ENCODE measurements around the gene EEF1E1. TPM values are rescaled to one million over a fixed set of nuclear protein-coding genes. Genes with fewer than 3 reads are reported as not detected.
A peak's percentile ranks its signal among the peaks of the same experiment; 100 is the strongest.

EEF1E1 gene
- polyA plus RNA-seq, 3 donors = 14.6 to 42.2 (median 26.2) TPM

DNA sequence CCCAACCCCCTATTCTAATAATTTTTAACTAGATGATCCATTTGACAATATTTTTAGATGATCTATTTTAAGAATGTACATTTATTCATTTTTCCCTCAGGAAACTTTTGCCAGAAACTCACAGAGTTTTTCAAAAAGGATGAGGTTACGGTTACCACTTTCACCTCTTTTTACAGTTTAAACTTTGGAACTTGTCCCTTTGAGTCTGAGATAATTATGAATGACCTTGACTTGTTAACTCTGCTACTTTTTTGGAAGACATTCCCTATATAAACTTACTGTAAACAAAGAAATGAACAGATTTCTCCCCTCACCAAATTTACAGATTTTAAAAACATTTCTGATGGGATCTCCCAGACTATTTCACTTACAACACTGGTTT, 19.8 kb downstream of the EEF1E1 start:
- H3K4me3 Mint-ChIP-seq = no peak overlapping the region
- H4K20me1 ChIP-seq (ENCODE audit: insufficient read depth, low read length) = no peaks in the 10 kb centered on the region
- peaks cover 61% of the 10 kb centered on the region for H3K4me1 Mint-ChIP-seq
- no peak for DNase-seq
- H3K27ac Mint-ChIP-seq = peak overlapping the region; percentile 79 to 95 (median 89)
- no peak for TF ChIP-seq CTCF (IDR thresholded peaks at IDR 0.05)
- no peak overlapping the region for H3K4me3 ChIP-seq (replicated peaks in 1 of 3; ENCODE audit: low read depth in 2 of 3, low read length in 3 of 3)
- no peaks in the 10 kb centered on the region for H3K27me3 ChIP-seq (ENCODE audit: control insufficient read depth in 2 of 2, insufficient read depth in 2 of 2, low read length in 2 of 2)
- no peaks in the 10 kb centered on the region for H3K27me3 Mint-ChIP-seq (ENCODE audit: low read depth in 3 of 3)
- WGBS (ENCODE audit: insufficient coverage) = no CpG with 5 or more reads among the region's 1 CpG
- H2AFZ ChIP-seq (ENCODE audit: insufficient read depth, low read depth, low read length, poor library complexity, severe bottlenecking) = no peak overlapping the region
- H3K9ac ChIP-seq (ENCODE audit: insufficient read depth, low read length, poor library complexity, severe bottlenecking) = no peak overlapping the region
- H3K36me3 Mint-ChIP-seq = peaks cover 22 to 26% of the 10 kb centered on the region in 2 donors
- peaks cover 44% of the 10 kb centered on the region for H3K79me2 ChIP-seq (ENCODE audit: insufficient read depth, low read length)
- H3K36me3 ChIP-seq (replicated peaks in 1 of 2; ENCODE audit: control insufficient read depth in 1 of 2, insufficient read depth in 2 of 2, low read length in 2 of 2) = peaks cover 6 to 14% of the 10 kb centered on the region in 2 donors
- H3K9me3 Mint-ChIP-seq = no peaks in the 10 kb centered on the region
- intact Hi-C loops (cut with micrococcal nuclease) = loop anchor here in 1 of 2 donors (10.0 kb wide), 1 partner anchor 1498 kb away; the partner anchor contains the start of gene LY86
- peak overlapping the region in 1 of 2 donors; percentile 80 for H3K27ac ChIP-seq (ENCODE audit: low read depth in 1 of 2, low read length in 2 of 2)
- H3K4me1 ChIP-seq (ENCODE audit: control insufficient read depth in 1 of 2, insufficient read depth in 2 of 2, low read length in 2 of 2) = peaks cover 48 to 77% of the 10 kb centered on the region in 2 donors
- H3K9me3 ChIP-seq (replicated peaks in 1 of 2; ENCODE audit: control insufficient read depth in 1 of 2, insufficient read depth in 1 of 2, low read length in 2 of 2) = no peaks in the 10 kb centered on the region
- H3K4me2 ChIP-seq (replicated peaks; ENCODE audit: extremely low read depth, low read length, poor library complexity, severe bottlenecking) = no peak overlapping the region

DNA sequence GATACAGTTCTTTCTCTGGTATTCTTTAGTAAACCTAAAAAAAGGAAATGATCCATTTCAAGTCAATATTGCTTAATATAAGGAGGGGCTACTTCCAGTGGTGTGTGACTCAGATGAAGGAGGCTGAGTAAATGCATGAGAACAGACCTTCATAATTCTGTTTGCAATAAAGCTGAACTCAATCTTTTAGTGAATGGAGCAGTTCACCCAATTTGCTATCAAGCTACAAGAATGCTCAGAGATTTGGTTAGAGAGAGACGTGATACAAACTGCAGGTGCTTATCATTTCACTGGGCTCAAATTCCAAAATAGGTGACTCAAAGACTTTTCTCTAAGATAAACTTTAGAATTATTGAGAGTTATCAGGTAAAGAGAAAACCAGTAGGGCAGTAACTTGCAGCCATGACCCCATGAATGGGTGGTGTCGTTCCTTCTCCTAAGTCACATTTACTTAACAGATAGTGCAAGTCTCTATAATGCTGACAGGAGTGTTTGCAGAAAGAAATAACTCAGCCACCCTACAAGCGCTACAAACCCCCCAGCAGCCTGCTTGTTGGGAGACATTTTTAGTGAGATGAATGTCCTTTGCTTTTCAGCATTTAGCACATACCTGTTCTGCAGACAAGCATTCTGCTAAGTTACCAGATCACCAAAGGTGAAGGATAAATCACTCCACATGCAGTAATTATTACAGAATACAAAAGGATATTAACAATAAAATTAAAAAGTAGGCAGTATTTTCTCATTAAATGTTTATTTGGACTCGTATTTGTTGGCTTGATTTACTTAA, 21.8 kb downstream of the EEF1E1 start:
- TF ChIP-seq CTCF (IDR thresholded peaks at IDR 0.05) = no peak
- H3K9ac ChIP-seq (ENCODE audit: insufficient read depth, low read length, poor library complexity, severe bottlenecking) = peak overlapping the region; percentile 60
- no peaks in the 10 kb centered on the region for H4K20me1 ChIP-seq (ENCODE audit: insufficient read depth, low read length)
- no CpG with 5 or more reads among the region's 4 CpGs for WGBS (ENCODE audit: insufficient coverage)
- peaks cover 44% of the 10 kb centered on the region for H3K79me2 ChIP-seq (ENCODE audit: insufficient read depth, low read length)
- Mint-ChIP-seq H3K27ac (peak overlapping the region; percentile 93 to 99 (median 97)), H3K9me3 (peaks cover 0 to 1% (median 0%) of the 10 kb centered on the region in 7 donors), H3K36me3 (peaks cover 9 to 11% of the 10 kb centered on the region in 2 donors), H3K4me1 (peaks cover 73% of the 10 kb centered on the region), H3K27me3 (ENCODE audit: low read depth in 3 of 3) (no peaks in the 10 kb centered on the region), H3K4me3 (peak overlapping the region in 1 of 2 donors; percentile 75)
- peak; percentile 70 to 89 (median 84) for DNase-seq
- intact Hi-C loops (cut with micrococcal nuclease) = loop anchor here in 1 of 2 donors (10.0 kb wide), 1 partner anchor 1496 kb away; the partner anchor contains the start of gene LY86
- H3K27me3 ChIP-seq (ENCODE audit: control insufficient read depth in 2 of 2, insufficient read depth in 2 of 2, low read length in 2 of 2) = no peaks in the 10 kb centered on the region
- peak overlapping the region; percentile 68 for H3K4me2 ChIP-seq (replicated peaks; ENCODE audit: extremely low read depth, low read length, poor library complexity, severe bottlenecking)
- no peaks in the 10 kb centered on the region for H3K9me3 ChIP-seq (replicated peaks in 1 of 2; ENCODE audit: control insufficient read depth in 1 of 2, insufficient read depth in 1 of 2, low read length in 2 of 2)
- peaks cover 55 to 84% of the 10 kb centered on the region in 2 donors for H3K4me1 ChIP-seq (ENCODE audit: control insufficient read depth in 1 of 2, insufficient read depth in 2 of 2, low read length in 2 of 2)
- peak overlapping the region in 1 of 3 experiments; percentile 52 for H3K4me3 ChIP-seq (replicated peaks in 1 of 3; ENCODE audit: low read depth in 2 of 3, low read length in 3 of 3)
- H3K27ac ChIP-seq (ENCODE audit: low read depth in 1 of 2, low read length in 2 of 2) = peak overlapping the region; percentile 81 to 93
- H3K36me3 ChIP-seq (replicated peaks in 1 of 2; ENCODE audit: control insufficient read depth in 1 of 2, insufficient read depth in 2 of 2, low read length in 2 of 2) = no peaks in the 10 kb centered on the region
- no peak overlapping the region for H2AFZ ChIP-seq (ENCODE audit: insufficient read depth, low read depth, low read length, poor library complexity, severe bottlenecking)
